Activated T-cell treated with anti-CD3 and anti-CD28 coated beads, Interleukin-2, amount 50 U/mL, for 72 hours (primary cell): ENCODE measurements around the gene STK32C. TPM values are rescaled to one million over a fixed set of nuclear protein-coding genes. Genes with fewer than 3 reads are reported as not detected.

Source experiments
- ATAC-seq, 2 donors: fragments of 150-1000 bp; cut with Tn5 transposase; replicated peaks in 1 of 2; 2 replicates each; pipeline ENCODE4 v1.10.0; 2021; ENCODE audit warnings: moderate library complexity in 2 of 2, mild to moderate bottlenecking in 1 of 2
- DNase-seq, 2 donors: peaks; one replicate each; pipeline ENCODE4 v3.0.0; 2021 to 2022; ENCODE audit warnings: mixed read lengths in 1 of 2
- H3K27ac Mint-ChIP-seq: one replicate; pipeline ENCODE4 v1.8.0; 2022; ENCODE audit warnings: mild to moderate bottlenecking, moderate library complexity, mixed read lengths
- H3K27me3 Mint-ChIP-seq: one replicate; pipeline ENCODE4 v1.8.0; 2022; ENCODE audit warnings: low read depth, mixed read lengths
- H3K36me3 Mint-ChIP-seq, 2 donors: one replicate each; pipeline ENCODE4 v1.8.0; 2022; ENCODE audit warnings: mixed read lengths in 2 of 2, mild to moderate bottlenecking in 1 of 2; ENCODE audit not compliant: insufficient read depth in 2 of 2
- H3K4me1 Mint-ChIP-seq: one replicate; pipeline ENCODE4 v1.8.0; 2022; ENCODE audit warnings: low read depth, mixed read lengths
- H3K4me3 Mint-ChIP-seq, 2 donors: one replicate each; pipeline ENCODE4 v1.8.0; 2022; ENCODE audit warnings: mild to moderate bottlenecking in 2 of 2, mixed read lengths in 2 of 2, moderate library complexity in 2 of 2
- H3K9me3 Mint-ChIP-seq, 2 donors: one replicate each; pipeline ENCODE4 v1.8.0; 2022; ENCODE audit warnings: mixed read lengths in 2 of 2
- total RNA-seq, 2 donors: library from RNA; stranded (reverse); gene quantifications; one replicate each; pipeline ENCODE4 v1.2.3, GENCODE V29; 2022

Gene STK32C
- total RNA-seq, 2 donors from 2014 or later: 17.2 to 22.7 TPM

- no peak overlapping the region for H3K4me3 Mint-ChIP-seq
- peaks cover 4 to 15% of the 10 kb centered on the region in 2 donors for H3K9me3 Mint-ChIP-seq
- H3K36me3 Mint-ChIP-seq: peaks cover 0 to 5% of the 10 kb centered on the region in 2 donors
- DNase-seq: no peak
- H3K27ac Mint-ChIP-seq: no peak overlapping the region
- ATAC-seq: no peak
- no peaks in the 10 kb centered on the region for H3K27me3 Mint-ChIP-seq
- peaks cover 7% of the 10 kb centered on the region for H3K4me1 Mint-ChIP-seq
Measured at GRCh38 chr10:132265890-132266496, 41.8 kb downstream of the STK32C start.

- peaks cover 4 to 15% of the 10 kb centered on the region in 2 donors for H3K9me3 Mint-ChIP-seq
- no peak for ATAC-seq
- H3K27ac Mint-ChIP-seq: no peak overlapping the region
- peaks cover 7% of the 10 kb centered on the region for H3K4me1 Mint-ChIP-seq
- H3K36me3 Mint-ChIP-seq: peaks cover 0 to 5% of the 10 kb centered on the region in 2 donors
- no peak overlapping the region for H3K4me3 Mint-ChIP-seq
- no peaks in the 10 kb centered on the region for H3K27me3 Mint-ChIP-seq
- DNase-seq: no peak
Measured at GRCh38 chr10:132264966-132265889, 42.5 kb downstream of the STK32C start.

GRCh38 chr10:132264306-132264950 lies 43.3 kb downstream of the STK32C start:
- Mint-ChIP-seq H3K9me3 (peaks cover 4 to 15% of the 10 kb centered on the region in 2 donors), H3K36me3 (peaks cover 0 to 5% of the 10 kb centered on the region in 2 donors), H3K4me3 (no peak overlapping the region), H3K27ac (no peak overlapping the region), H3K27me3 (no peaks in the 10 kb centered on the region), H3K4me1 (peaks cover 7% of the 10 kb centered on the region)
- DNase-seq (no peak), ATAC-seq (no peak)

GRCh38 chr10:132263866-132264265 lies 43.9 kb downstream of the STK32C start:
- no peak overlapping the region for H3K4me3 Mint-ChIP-seq
- ATAC-seq: no peak
- no peaks in the 10 kb centered on the region for H3K27me3 Mint-ChIP-seq
- no peak overlapping the region for H3K27ac Mint-ChIP-seq
- H3K4me1 Mint-ChIP-seq: peaks cover 7% of the 10 kb centered on the region
- peaks cover 4 to 15% of the 10 kb centered on the region in 2 donors for H3K9me3 Mint-ChIP-seq
- H3K36me3 Mint-ChIP-seq: peaks cover 0 to 5% of the 10 kb centered on the region in 2 donors
- DNase-seq: no peak

GRCh38 chr10:132259702-132260482 lies 47.9 kb downstream of the STK32C start:
- no peak overlapping the region for H3K27ac Mint-ChIP-seq
- H3K4me3 Mint-ChIP-seq: no peak overlapping the region
- H3K36me3 Mint-ChIP-seq: no peaks in the 10 kb centered on the region
- H3K27me3 Mint-ChIP-seq: no peaks in the 10 kb centered on the region
- H3K9me3 Mint-ChIP-seq: no peaks in the 10 kb centered on the region
- DNase-seq: no peak
- ATAC-seq: no peak
- peaks cover 5% of the 10 kb centered on the region for H3K4me1 Mint-ChIP-seq

GRCh38 chr10:132258423-132258822 lies 49.3 kb downstream of the STK32C start:
- H3K4me3 Mint-ChIP-seq: no peak overlapping the region
- H3K27ac Mint-ChIP-seq: no peak overlapping the region
- H3K9me3 Mint-ChIP-seq: no peaks in the 10 kb centered on the region
- peaks cover 5% of the 10 kb centered on the region for H3K4me1 Mint-ChIP-seq
- DNase-seq: no peak
- no peaks in the 10 kb centered on the region for H3K36me3 Mint-ChIP-seq
- no peaks in the 10 kb centered on the region for H3K27me3 Mint-ChIP-seq
- no peak for ATAC-seq

GRCh38 chr10:132257907-132258306 lies 49.8 kb downstream of the STK32C start:
- Mint-ChIP-seq H3K4me1 (peaks cover 5% of the 10 kb centered on the region), H3K27me3 (no peaks in the 10 kb centered on the region), H3K4me3 (no peak overlapping the region), H3K9me3 (no peaks in the 10 kb centered on the region), H3K36me3 (no peaks in the 10 kb centered on the region), H3K27ac (no peak overlapping the region)
- ATAC-seq: no peak
- no peak for DNase-seq

- ATAC-seq (peak; percentile 81 to 88), DNase-seq (peak; percentile 47 to 55)
- Mint-ChIP-seq H3K36me3 (no peaks in the 10 kb centered on the region), H3K27ac (no peak overlapping the region), H3K4me1 (peaks cover 5% of the 10 kb centered on the region), H3K27me3 (no peaks in the 10 kb centered on the region), H3K4me3 (no peak overlapping the region), H3K9me3 (no peaks in the 10 kb centered on the region)
Measured at GRCh38 chr10:132257271-132257670, 50.5 kb downstream of the STK32C start.

GRCh38 chr10:132256866-132257265 lies 50.9 kb downstream of the STK32C start:
- Mint-ChIP-seq H3K27ac (no peak overlapping the region), H3K27me3 (no peaks in the 10 kb centered on the region), H3K4me3 (no peak overlapping the region), H3K4me1 (peaks cover 5% of the 10 kb centered on the region), H3K36me3 (no peaks in the 10 kb centered on the region), H3K9me3 (no peaks in the 10 kb centered on the region)
- DNase-seq (no peak), ATAC-seq (peak in 1 of 2 donors; percentile 6)

GRCh38 chr10:132255489-132256344 lies 52.0 kb downstream of the STK32C start:
- peaks cover 5% of the 10 kb centered on the region for H3K4me1 Mint-ChIP-seq
- DNase-seq: peak in 1 of 2 donors; percentile 15
- no peaks in the 10 kb centered on the region for H3K36me3 Mint-ChIP-seq
- H3K27me3 Mint-ChIP-seq: no peaks in the 10 kb centered on the region
- H3K9me3 Mint-ChIP-seq: no peaks in the 10 kb centered on the region
- H3K4me3 Mint-ChIP-seq: peak overlapping the region in 1 of 2 donors; percentile 47
- H3K27ac Mint-ChIP-seq: no peak overlapping the region
- peak in 1 of 2 donors; percentile 48 for ATAC-seq

GRCh38 chr10:132254841-132255240 lies 52.9 kb downstream of the STK32C start:
- peaks cover 5% of the 10 kb centered on the region for H3K4me1 Mint-ChIP-seq
- no peaks in the 10 kb centered on the region for H3K27me3 Mint-ChIP-seq
- no peaks in the 10 kb centered on the region for H3K9me3 Mint-ChIP-seq
- H3K27ac Mint-ChIP-seq: no peak overlapping the region
- ATAC-seq (no peak), DNase-seq (no peak)
- H3K4me3 Mint-ChIP-seq: no peak overlapping the region
- H3K36me3 Mint-ChIP-seq: no peaks in the 10 kb centered on the region
